ENCODE data around the gene ARMC2. TPM values are rescaled to one million over a fixed set of nuclear protein-coding genes. Genes with fewer than 3 reads are reported as not detected.

The ARMC2 gene
- total RNA-seq, 4 donors from 2014 or later = 2.2 to 15.3 (median 7.8) TPM

DNA sequence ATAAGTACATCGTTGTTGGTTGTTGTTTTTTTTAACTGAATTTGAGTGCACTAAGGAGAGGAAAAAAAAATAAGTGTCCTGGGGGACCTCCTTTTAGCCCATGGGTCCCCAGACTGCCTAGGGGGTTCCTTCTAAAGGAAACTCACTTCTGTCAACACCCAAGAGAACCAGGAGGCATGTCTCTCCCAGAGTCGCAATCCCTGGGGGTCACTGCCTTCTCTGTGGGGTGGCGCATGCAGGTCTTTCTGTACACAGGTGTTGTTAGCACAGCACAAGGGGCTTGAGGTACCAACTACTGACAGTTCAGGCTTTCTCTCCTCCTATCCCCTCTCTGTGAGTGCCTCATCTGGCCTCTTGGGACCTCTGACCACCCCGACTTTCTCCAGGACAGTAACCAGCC lies 7.3 kb upstream of the ARMC2 start:
- DNase-seq (ENCODE audit: low spot score) = no peak
- TF ChIP-seq, protein P1, sequence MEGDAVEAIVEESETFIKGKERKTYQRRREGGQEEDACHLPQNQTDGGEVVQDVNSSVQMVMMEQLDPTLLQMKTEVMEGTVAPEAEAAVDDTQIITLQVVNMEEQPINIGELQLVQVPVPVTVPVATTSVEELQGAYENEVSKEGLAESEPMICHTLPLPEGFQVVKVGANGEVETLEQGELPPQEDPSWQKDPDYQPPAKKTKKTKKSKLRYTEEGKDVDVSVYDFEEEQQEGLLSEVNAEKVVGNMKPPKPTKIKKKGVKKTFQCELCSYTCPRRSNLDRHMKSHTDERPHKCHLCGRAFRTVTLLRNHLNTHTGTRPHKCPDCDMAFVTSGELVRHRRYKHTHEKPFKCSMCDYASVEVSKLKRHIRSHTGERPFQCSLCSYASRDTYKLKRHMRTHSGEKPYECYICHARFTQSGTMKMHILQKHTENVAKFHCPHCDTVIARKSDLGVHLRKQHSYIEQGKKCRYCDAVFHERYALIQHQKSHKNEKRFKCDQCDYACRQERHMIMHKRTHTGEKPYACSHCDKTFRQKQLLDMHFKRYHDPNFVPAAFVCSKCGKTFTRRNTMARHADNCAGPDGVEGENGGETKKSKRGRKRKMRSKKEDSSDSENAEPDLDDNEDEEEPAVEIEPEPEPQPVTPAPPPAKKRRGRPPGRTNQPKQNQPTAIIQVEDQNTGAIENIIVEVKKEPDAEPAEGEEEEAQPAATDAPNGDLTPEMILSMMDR (IDR thresholded peaks at IDR 0.05) = no peak
- ATAC-seq (ENCODE audit: low FRiP score) = no peak

DNA sequence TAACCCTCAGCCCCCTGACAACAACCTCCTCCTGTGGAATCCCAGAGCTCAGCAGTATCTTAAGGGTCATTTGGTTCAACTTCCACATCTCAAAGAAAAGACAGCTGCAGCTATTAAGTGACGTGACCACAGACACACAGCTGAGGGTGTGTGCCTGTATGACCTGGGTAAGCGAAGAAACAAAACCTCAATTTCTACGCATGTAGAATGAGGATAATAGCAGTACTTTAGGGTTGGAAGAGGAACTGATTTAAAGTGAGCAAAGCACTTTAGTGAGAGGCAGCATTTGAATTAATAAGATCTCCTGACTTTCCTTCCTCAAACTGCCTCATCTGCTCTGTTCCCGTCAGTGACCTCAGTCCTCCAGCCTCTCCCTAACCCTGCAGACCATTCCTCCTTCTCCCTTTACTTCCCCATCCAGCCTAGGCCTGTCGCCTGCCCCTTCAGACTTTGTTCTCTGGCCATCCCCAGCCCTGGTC lies 6.8 kb upstream of the ARMC2 start:
- TF ChIP-seq, protein P1 (IDR thresholded peaks at IDR 0.05) = no peak
- ATAC-seq (ENCODE audit: low FRiP score) (no peak), DNase-seq (ENCODE audit: low spot score) (no peak)

DNA sequence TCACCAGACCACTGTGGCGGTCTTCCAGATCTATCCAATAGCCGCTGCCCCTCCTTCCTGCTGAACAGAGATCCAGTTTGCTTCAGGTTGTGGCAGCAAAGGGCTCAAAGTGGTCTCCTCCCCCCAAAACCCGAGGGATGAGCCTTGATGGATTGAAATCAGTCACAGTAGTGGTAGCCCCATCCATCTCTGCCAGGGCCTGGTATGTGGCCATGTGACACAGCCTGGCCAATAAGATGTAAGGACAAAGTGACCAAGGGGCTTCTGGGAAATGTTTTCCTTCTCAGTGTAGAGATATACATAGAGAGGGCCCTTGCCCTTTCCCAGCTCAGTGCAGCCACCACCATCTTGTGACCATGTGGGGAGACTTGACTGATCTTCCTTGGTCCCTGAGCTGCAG lies 4.1 kb upstream of the ARMC2 start:
- TF ChIP-seq, protein P1 (IDR thresholded peaks at IDR 0.05) = no peak
- ATAC-seq (ENCODE audit: low FRiP score) = no peak
- DNase-seq (ENCODE audit: low spot score) = no peak

- ATAC-seq (ENCODE audit: low FRiP score) (no peak), DNase-seq (ENCODE audit: low spot score) (no peak)
- TF ChIP-seq, protein P1 (IDR thresholded peaks at IDR 0.05) = no peak
Measured at GRCh38 chr6:108845145-108845544, 3.1 kb upstream of the ARMC2 start.

DNA sequence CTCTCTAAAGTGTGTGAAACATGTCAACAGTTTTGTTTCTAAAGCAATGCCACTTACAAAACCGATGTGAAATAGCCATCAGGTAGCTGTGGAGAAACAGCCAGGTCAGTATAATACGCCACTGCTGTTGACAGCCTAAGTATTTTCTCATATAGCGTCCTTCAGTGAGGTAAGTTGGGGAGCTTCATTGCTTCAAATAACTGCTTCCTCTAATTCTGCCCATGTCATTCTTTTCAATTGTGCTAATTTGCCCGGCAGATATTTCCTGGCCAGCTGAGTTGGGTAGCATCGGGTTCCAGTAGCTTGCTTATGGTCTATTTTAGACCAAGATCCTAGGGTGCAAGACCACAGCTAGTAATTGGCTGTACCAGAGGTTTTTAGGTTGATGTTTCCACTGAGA lies 2.1 kb upstream of the ARMC2 start:
- DNase-seq (ENCODE audit: low spot score) (no peak), ATAC-seq (ENCODE audit: low FRiP score) (no peak)
- TF ChIP-seq, protein P1 (IDR thresholded peaks at IDR 0.05) = no peak

- TF ChIP-seq, protein P1 (IDR thresholded peaks at IDR 0.05) = no peak
- ATAC-seq (ENCODE audit: low FRiP score) (no peak), DNase-seq (ENCODE audit: low spot score) (no peak)
Measured at GRCh38 chr6:108846628-108847027, 1.6 kb upstream of the ARMC2 start.

DNA sequence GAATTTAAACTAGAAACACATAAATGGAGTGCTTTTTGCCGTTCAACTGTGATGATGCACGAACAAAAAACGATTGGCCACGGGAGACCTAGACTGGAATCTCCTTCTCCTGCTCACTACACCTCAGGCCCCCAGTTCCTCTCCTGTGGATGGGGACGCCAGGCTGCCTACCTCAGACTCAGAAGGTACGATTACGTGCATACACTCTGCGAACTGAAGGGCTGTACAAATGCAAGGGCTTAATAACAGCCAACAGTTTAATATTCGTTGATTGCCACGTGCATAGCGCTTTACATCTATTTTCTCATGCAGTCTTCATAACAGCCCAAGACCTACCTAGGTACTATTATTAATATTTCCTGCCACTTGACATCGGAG lies 495 bp upstream of the ARMC2 start:
- ATAC-seq (ENCODE audit: low FRiP score) (no peak), DNase-seq (ENCODE audit: low spot score) (no peak)
- TF ChIP-seq, protein P1 (IDR thresholded peaks at IDR 0.05) = no peak

Data from omental fat pad (tissue), 4 donors.